SK-N-SH treated with all-trans-retinoic acid at 6 μM for 48 hours (cell line): ENCODE data around the gene UBN2.

ENCODE experiments used
- ATAC-seq: fragments of 200-7000 bp; cut with Tn5 transposase; 3 replicates; pipeline ENCODE4 v1.9.1; 2020; ENCODE audit warnings: mild to moderate bottlenecking, moderate library complexity
- ARNTL ChIP-seq: fragments of 450-650 bp; formaldehyde crosslinking; IDR thresholded peaks from 2 replicates; pipeline ENCODE4 v1.5.0; 2020; ENCODE audit warnings: low read depth, mild to moderate bottlenecking, moderate library complexity, borderline replicate concordance
- BACH2 ChIP-seq: fragments of 250-450 bp; sonication (Bioruptor Pico); IDR thresholded peaks from 2 replicates; pipeline ENCODE4 v1.9.0; 2021; ENCODE audit warnings: mild to moderate bottlenecking, borderline replicate concordance
- CSDC2 ChIP-seq: fragments of 250-450 bp; sonication (Bioruptor Pico); IDR thresholded peaks from 2 replicates; pipeline ENCODE4 v1.5.0; 2020; ENCODE audit warnings: mild to moderate bottlenecking, moderate library complexity
- ESRRG ChIP-seq: fragments of 250-450 bp; sonication (Bioruptor Pico); IDR thresholded peaks from 2 replicates; pipeline ENCODE4 v1.6.1; 2021; ENCODE audit warnings: mild to moderate bottlenecking
- GLIS3 ChIP-seq: fragments of 250-450 bp; sonication (Bioruptor Pico); IDR thresholded peaks from 2 replicates; pipeline ENCODE4 v1.5.0; 2020; ENCODE audit warnings: mild to moderate bottlenecking, moderate library complexity
- ISL1 ChIP-seq: fragments of 250-450 bp; sonication (Bioruptor Pico); IDR thresholded peaks from 2 replicates; pipeline ENCODE4 v2.1.2; 2022; ENCODE audit warnings: mild to moderate bottlenecking, moderate library complexity
- OSR1 ChIP-seq: fragments of 250-450 bp; sonication (Bioruptor Pico); IDR thresholded peaks from 2 replicates; pipeline ENCODE4 v1.8.0; 2022; ENCODE audit warnings: moderate library complexity, mild to moderate bottlenecking, inconsistent platforms
- PPARA ChIP-seq: fragments of 250-450 bp; sonication (Bioruptor Pico); IDR thresholded peaks from 2 replicates; pipeline ENCODE4 v1.5.0; 2020; ENCODE audit warnings: mild to moderate bottlenecking, borderline replicate concordance
- RARB ChIP-seq: fragments of 250-450 bp; sonication (Bioruptor Pico); IDR thresholded peaks from 2 replicates; pipeline ENCODE4 v1.8.0; 2021; ENCODE audit warnings: mild to moderate bottlenecking, moderate library complexity
- SNAI2 ChIP-seq: fragments of 250-450 bp; sonication (Bioruptor Pico); IDR thresholded peaks from 2 replicates; pipeline ENCODE4 v1.5.0; 2020; ENCODE audit warnings: mild to moderate bottlenecking, moderate library complexity
- TCF4 ChIP-seq: fragments of 250-450 bp; sonication (Bioruptor Pico); IDR thresholded peaks from 2 replicates; pipeline ENCODE4 v1.8.0; 2021; ENCODE audit warnings: mild to moderate bottlenecking, moderate library complexity, borderline replicate concordance
- TOX ChIP-seq: fragments of 250-450 bp; sonication (Bioruptor Pico); IDR thresholded peaks from 2 replicates; pipeline ENCODE4 v1.8.0; 2021; ENCODE audit warnings: mild to moderate bottlenecking, moderate library complexity, borderline replicate concordance
- ZC3H10 ChIP-seq: fragments of 250-450 bp; sonication (Bioruptor Pico); IDR thresholded peaks from 2 replicates; pipeline ENCODE4 v1.5.1; 2021; ENCODE audit warnings: mild to moderate bottlenecking, moderate library complexity
- ZFP3 ChIP-seq: fragments of 250-450 bp; sonication (Bioruptor Pico); IDR thresholded peaks from 2 replicates; pipeline ENCODE4 v1.5.0; 2020; ENCODE audit warnings: mild to moderate bottlenecking, moderate library complexity
- ZFP30 ChIP-seq: fragments of 450-650 bp; formaldehyde crosslinking; IDR thresholded peaks from 2 replicates; pipeline ENCODE4 v1.5.0; 2022; ENCODE audit warnings: mild to moderate bottlenecking, moderate library complexity
- ZNF565 ChIP-seq: fragments of 450-650 bp; formaldehyde crosslinking; conservative IDR thresholded peaks from 2 replicates; pipeline ENCODE4 v1.5.0; 2020; ENCODE audit warnings: low read depth, mild to moderate bottlenecking, moderate library complexity
- ZNF70 ChIP-seq: fragments of 450-650 bp; formaldehyde crosslinking; IDR thresholded peaks from 2 replicates; pipeline ENCODE4 v1.5.0; 2020; ENCODE audit warnings: mild to moderate bottlenecking, moderate library complexity
- ZNF8 ChIP-seq: fragments of 450-650 bp; formaldehyde crosslinking; IDR thresholded peaks from 2 replicates; pipeline ENCODE4 v1.5.0; 2020; ENCODE audit warnings: mild to moderate bottlenecking, moderate library complexity
- TF ChIP-seq, protein P1 (sequence below): fragments of 250-450 bp; sonication (Bioruptor Pico); IDR thresholded peaks from 2 replicates; pipeline ENCODE4 v1.8.0; 2021; ENCODE audit warnings: low read depth, mild to moderate bottlenecking, moderate library complexity, borderline replicate concordance
- TF ChIP-seq, protein P2 (sequence below): fragments of 250-450 bp; sonication (Bioruptor Pico); IDR thresholded peaks from 2 replicates; pipeline ENCODE4 v1.5.1; 2020; ENCODE audit warnings: low read depth, mild to moderate bottlenecking, moderate library complexity
- TF ChIP-seq, protein P3 (sequence below): fragments of 250-450 bp; sonication (Bioruptor Pico); IDR thresholded peaks from 2 replicates; pipeline ENCODE4 v1.8.0; 2020; ENCODE audit warnings: mild to moderate bottlenecking, moderate library complexity, borderline replicate concordance
- TF ChIP-seq, protein P4 (sequence below): fragments of 250-450 bp; sonication (Bioruptor Pico); IDR thresholded peaks from 2 replicates; pipeline ENCODE4 v1.5.0; 2020; ENCODE audit warnings: mild to moderate bottlenecking, moderate library complexity

UBN2 gene

DNA sequence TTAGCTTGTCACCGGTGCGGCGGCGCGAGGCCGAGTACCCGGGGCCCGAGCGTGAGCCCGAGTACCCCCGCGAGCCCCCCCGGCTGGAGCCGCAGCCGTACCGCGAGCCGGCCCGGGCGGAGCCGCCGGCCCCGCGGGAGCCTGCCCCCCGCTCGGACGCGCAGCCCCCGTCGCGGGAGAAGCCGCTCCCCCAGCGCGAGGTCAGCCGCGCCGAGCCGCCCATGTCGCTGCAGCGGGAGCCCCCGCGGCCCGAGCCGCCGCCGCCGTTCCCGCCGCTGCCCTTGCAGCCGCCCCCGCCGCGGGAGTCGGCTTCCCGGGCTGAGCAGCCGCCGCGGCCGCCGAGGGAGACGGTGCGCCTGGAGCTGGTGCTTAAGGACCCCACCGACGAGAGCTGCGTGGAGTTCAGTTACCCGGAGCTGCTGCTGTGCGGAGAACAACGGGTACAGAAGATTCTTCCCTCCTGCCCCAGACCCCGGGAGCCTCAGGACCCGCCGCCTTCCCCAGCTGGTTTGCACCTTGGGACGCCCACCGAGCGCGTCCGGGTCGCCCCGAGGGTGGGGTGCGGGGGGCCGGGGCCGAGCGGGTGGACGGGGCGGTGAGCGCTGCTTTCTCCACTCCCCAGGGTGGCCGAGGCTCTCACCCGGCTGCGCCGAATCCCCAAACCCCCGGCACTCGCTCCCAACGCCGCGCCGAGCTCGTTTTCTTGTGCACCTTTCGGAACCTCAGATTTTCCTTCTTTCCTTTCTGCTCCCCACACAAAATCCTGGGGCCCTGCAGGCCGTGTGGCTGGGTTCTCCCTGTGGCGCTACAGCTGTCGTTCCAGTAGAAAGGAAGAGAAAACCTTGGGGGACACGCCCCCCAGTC, 708 bp downstream of the UBN2 start:
- ATAC-seq, result peak; percentile 8
- TF ChIP-seq BACH2 (CRISPR knock-in tag) (no peak), ZNF8 (CRISPR knock-in tag) (no peak), GLIS3 (no peak), ZFP3 (CRISPR knock-in tag) (no peak), ISL1 (CRISPR knock-in tag) (no peak), SNAI2 (no peak), PPARA (CRISPR knock-in tag) (no peak)

DNA sequence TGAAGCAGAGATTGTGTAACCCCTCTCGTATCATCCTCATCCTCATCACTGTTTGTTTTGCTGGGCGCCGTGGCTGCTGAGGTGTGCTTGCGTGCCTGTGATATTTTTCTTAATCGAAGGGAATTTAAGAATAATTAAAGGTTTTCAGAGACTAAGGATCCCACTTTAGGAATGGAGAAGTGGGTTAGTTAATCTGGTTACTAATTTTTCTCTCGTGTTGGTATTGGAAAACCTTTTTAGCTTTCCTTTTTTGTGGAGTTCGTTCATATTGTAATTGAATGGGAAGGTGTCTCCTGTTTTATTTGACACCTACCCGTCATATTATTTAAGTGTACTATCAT, 1.3 kb downstream of the UBN2 start:
- ATAC-seq, result no peak
- TF ChIP-seq BACH2 (CRISPR knock-in tag) (no peak), ZNF8 (CRISPR knock-in tag) (no peak), RARB (CRISPR knock-in tag) (no peak), ZNF70 (no peak), TOX (CRISPR knock-in tag) (no peak), ZNF565 (no peak), ISL1 (CRISPR knock-in tag) (no peak), GLIS3 (no peak), CSDC2 (CRISPR knock-in tag) (no peak), ZFP3 (CRISPR knock-in tag) (no peak), ESRRG (no peak), OSR1 (CRISPR knock-in tag) (no peak), PPARA (CRISPR knock-in tag) (no peak), ZFP30 (CRISPR knock-in tag) (no peak), ZC3H10 (no peak)
- TF ChIP-seq, protein P1, sequence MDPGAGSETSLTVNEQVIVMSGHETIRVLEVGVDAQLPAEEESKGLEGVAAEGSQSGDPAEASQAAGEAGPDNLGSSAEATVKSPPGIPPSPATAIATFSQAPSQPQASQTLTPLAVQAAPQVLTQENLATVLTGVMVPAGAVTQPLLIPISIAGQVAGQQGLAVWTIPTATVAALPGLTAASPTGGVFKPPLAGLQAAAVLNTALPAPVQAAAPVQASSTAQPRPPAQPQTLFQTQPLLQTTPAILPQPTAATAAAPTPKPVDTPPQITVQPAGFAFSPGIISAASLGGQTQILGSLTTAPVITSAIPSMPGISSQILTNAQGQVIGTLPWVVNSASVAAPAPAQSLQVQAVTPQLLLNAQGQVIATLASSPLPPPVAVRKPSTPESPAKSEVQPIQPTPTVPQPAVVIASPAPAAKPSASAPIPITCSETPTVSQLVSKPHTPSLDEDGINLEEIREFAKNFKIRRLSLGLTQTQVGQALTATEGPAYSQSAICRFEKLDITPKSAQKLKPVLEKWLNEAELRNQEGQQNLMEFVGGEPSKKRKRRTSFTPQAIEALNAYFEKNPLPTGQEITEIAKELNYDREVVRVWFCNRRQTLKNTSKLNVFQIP, result no peak
- TF ChIP-seq, protein P2, sequence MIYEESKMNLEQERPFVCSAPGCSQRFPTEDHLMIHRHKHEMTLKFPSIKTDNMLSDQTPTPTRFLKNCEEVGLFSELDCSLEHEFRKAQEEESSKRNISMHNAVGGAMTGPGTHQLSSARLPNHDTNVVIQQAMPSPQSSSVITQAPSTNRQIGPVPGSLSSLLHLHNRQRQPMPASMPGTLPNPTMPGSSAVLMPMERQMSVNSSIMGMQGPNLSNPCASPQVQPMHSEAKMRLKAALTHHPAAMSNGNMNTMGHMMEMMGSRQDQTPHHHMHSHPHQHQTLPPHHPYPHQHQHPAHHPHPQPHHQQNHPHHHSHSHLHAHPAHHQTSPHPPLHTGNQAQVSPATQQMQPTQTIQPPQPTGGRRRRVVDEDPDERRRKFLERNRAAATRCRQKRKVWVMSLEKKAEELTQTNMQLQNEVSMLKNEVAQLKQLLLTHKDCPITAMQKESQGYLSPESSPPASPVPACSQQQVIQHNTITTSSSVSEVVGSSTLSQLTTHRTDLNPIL (CRISPR knock-in tag), result no peak
- TF ChIP-seq, protein P3, sequence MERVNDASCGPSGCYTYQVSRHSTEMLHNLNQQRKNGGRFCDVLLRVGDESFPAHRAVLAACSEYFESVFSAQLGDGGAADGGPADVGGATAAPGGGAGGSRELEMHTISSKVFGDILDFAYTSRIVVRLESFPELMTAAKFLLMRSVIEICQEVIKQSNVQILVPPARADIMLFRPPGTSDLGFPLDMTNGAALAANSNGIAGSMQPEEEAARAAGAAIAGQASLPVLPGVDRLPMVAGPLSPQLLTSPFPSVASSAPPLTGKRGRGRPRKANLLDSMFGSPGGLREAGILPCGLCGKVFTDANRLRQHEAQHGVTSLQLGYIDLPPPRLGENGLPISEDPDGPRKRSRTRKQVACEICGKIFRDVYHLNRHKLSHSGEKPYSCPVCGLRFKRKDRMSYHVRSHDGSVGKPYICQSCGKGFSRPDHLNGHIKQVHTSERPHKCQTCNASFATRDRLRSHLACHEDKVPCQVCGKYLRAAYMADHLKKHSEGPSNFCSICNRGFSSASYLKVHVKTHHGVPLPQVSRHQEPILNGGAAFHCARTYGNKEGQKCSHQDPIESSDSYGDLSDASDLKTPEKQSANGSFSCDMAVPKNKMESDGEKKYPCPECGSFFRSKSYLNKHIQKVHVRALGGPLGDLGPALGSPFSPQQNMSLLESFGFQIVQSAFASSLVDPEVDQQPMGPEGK (CRISPR knock-in tag), result no peak
- TF ChIP-seq, protein P4, sequence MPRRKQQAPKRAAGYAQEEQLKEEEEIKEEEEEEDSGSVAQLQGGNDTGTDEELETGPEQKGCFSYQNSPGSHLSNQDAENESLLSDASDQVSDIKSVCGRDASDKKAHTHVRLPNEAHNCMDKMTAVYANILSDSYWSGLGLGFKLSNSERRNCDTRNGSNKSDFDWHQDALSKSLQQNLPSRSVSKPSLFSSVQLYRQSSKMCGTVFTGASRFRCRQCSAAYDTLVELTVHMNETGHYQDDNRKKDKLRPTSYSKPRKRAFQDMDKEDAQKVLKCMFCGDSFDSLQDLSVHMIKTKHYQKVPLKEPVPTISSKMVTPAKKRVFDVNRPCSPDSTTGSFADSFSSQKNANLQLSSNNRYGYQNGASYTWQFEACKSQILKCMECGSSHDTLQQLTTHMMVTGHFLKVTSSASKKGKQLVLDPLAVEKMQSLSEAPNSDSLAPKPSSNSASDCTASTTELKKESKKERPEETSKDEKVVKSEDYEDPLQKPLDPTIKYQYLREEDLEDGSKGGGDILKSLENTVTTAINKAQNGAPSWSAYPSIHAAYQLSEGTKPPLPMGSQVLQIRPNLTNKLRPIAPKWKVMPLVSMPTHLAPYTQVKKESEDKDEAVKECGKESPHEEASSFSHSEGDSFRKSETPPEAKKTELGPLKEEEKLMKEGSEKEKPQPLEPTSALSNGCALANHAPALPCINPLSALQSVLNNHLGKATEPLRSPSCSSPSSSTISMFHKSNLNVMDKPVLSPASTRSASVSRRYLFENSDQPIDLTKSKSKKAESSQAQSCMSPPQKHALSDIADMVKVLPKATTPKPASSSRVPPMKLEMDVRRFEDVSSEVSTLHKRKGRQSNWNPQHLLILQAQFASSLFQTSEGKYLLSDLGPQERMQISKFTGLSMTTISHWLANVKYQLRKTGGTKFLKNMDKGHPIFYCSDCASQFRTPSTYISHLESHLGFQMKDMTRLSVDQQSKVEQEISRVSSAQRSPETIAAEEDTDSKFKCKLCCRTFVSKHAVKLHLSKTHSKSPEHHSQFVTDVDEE (CRISPR knock-in tag), result no peak

DNA sequence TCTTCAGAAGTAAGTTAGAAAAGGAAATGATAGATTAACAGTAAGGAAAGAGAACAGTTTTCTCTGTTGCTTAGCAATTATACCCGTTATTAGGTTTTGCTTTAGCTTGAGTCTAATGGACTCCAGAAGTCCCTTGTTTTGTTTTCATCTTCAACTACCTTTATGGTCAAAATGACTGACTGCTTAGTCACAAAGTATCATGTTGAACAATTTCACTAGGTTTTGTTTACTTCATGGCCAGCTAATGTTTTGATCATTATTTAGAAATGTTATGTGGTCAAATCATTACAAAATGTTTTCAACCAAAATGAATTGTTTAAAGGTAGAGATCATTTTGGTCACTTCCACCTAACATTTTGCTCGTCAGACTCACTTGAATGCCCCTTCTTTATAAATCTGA, 1.9 kb downstream of the UBN2 start:
- TF ChIP-seq TOX (CRISPR knock-in tag), result no peak
- no peak for TF ChIP-seq BACH2 (CRISPR knock-in tag)
- no peak for TF ChIP-seq ZFP30 (CRISPR knock-in tag)
- no peak for TF ChIP-seq ZNF565
- TF ChIP-seq OSR1 (CRISPR knock-in tag), result no peak
- TF ChIP-seq ARNTL, result no peak
- TF ChIP-seq SNAI2, result no peak
- TF ChIP-seq TCF4, result no peak
- TF ChIP-seq, protein P4 (CRISPR knock-in tag), result no peak
- no peak for TF ChIP-seq ZFP3 (CRISPR knock-in tag)
- no peak for TF ChIP-seq RARB (CRISPR knock-in tag)
- TF ChIP-seq ZC3H10, result no peak
- ATAC-seq, result peak; percentile 10; the same call in 1 of the 3 replicates
